Activated CD8-positive, alpha-beta T cell treated with anti-CD3 and anti-CD28 coated beads for 36 hours (primary cell): ENCODE results near the gene UMAD1. TPM values are rescaled to one million over a fixed set of nuclear protein-coding genes. Genes with fewer than 3 reads are reported as not detected.

Source experiments
- ATAC-seq: fragments of 200-7000 bp; cut with Tn5 transposase; one replicate; pipeline ENCODE4 v1.10.0; 2021; ENCODE audit warnings: mild to moderate bottlenecking, moderate library complexity
- CTCF ChIA-PET: fragments of 350-600 bp; sonication (Branson Sonifier 250); formaldehyde crosslinking; loops from one replicate; lab custom pipeline; 2021; ENCODE audit warnings: antibody characterized with exemption; lab: Charles Lee
- POLR2A ChIA-PET: fragments of 350-600 bp; sonication (Branson Sonifier 250); formaldehyde crosslinking; loops from one replicate; lab custom pipeline; 2021; ENCODE audit warnings: antibody characterized with exemption; lab: Charles Lee
- DNase-seq: peaks from one replicate; pipeline ENCODE4 v3.0.0-alpha.2; 2020
- H3K27ac Mint-ChIP-seq: one replicate; pipeline ENCODE4 v1.8.0; 2021; ENCODE audit warnings: mild to moderate bottlenecking, mixed read lengths
- H3K27me3 Mint-ChIP-seq: one replicate; pipeline ENCODE4 v1.8.0; 2021; ENCODE audit warnings: mixed read lengths
- H3K36me3 Mint-ChIP-seq: one replicate; pipeline ENCODE4 v1.8.0; 2021; ENCODE audit warnings: low read depth, mixed read lengths
- H3K4me1 Mint-ChIP-seq: one replicate; pipeline ENCODE4 v1.8.0; 2021; ENCODE audit warnings: low read depth, mixed read lengths
- H3K4me3 Mint-ChIP-seq: one replicate; pipeline ENCODE4 v1.8.0; 2021; ENCODE audit warnings: mild to moderate bottlenecking, moderate library complexity, mixed read lengths
- H3K9me3 Mint-ChIP-seq: one replicate; pipeline ENCODE4 v1.8.0; 2021; ENCODE audit warnings: mixed read lengths
- CTCF ChIP-seq: fragments of 200-600 bp; IDR thresholded peaks from one replicate; pipeline ENCODE4 v1.8.0; 2022; ENCODE audit warnings: antibody characterized with exemption, mild to moderate bottlenecking
- intact Hi-C: fragments of 100-400 bp; cut with micrococcal nuclease; formaldehyde crosslinking; loops from one replicate; pipeline ENCODE4 v1.10.0; 2022
- total RNA-seq, 2 experiments: library from RNA; stranded (reverse); gene quantifications; one replicate each; pipeline ENCODE4 v1.2.3, GENCODE V29; 2021

Gene UMAD1
- total RNA-seq, 2 experiments from 2014 or later: 10.1 to 11.1 TPM

DNA sequence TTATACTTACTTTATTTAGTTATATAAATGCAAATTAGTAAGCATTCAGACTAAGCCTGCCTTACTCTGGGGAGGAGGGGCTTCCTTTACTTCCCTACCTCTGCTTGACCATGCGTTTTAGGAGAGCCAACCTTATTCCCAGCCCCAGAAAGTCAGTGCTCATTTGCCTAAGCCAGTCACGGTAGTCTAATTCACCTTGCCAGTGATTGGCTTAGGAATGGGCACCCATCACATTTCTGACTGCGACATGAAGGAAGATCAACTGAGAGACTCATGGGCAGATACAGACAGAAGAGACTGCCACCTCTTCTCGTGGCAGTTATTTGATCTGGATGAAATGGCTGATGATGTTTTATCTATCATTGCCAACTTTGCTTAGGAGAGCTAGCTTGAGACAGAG, 48.4 kb downstream of the UMAD1 start:
- intact Hi-C loops: loop anchor here (10.0 kb wide), 2 partner anchors 426 to 506 kb away; no protein-coding TSS in a partner anchor
- ChIA-PET POLR2A (interaction anchor here (1.3 kb wide), 1 partner anchor 489 kb away, joined by 3 read pairs; no protein-coding TSS in a partner anchor), CTCF (interaction anchor here (1.2 to 5.7 kb wide), 3 partner anchors 8 to 347 kb away, joined by 4 to 34 read pairs (median 4); no protein-coding TSS in a partner anchor)

GRCh38 chr7:7693881-7694280, 53.3 kb downstream of the UMAD1 start:
- Mint-ChIP-seq H3K4me1 (peaks cover 20% of the 10 kb centered on the region), H3K27ac (no peak overlapping the region), H3K27me3 (no peaks in the 10 kb centered on the region), H3K9me3 (peaks cover 4% of the 10 kb centered on the region), H3K4me3 (no peak overlapping the region), H3K36me3 (peaks cover 15% of the 10 kb centered on the region)
- no peak for TF ChIP-seq CTCF
- POLR2A ChIA-PET: no interaction called here
- CTCF ChIA-PET: interaction anchor here (0.7 to 5.7 kb wide), 2 partner anchors 13 to 26 kb away, joined by 3 to 34 read pairs; no protein-coding TSS in a partner anchor
- DNase-seq: no peak
- ATAC-seq: no peak
- intact Hi-C loops: no loop called here

More for the DNA sequence above, 48.4 kb downstream of the UMAD1 start:
- H3K9me3 Mint-ChIP-seq: no peaks in the 10 kb centered on the region
- ATAC-seq: no peak
- H3K4me3 Mint-ChIP-seq: no peak overlapping the region
- H3K27ac Mint-ChIP-seq: no peak overlapping the region
- no peak for TF ChIP-seq CTCF
- H3K4me1 Mint-ChIP-seq: peaks cover 17% of the 10 kb centered on the region
- no peaks in the 10 kb centered on the region for H3K27me3 Mint-ChIP-seq
- DNase-seq: no peak
- peaks cover 5% of the 10 kb centered on the region for H3K36me3 Mint-ChIP-seq

DNA sequence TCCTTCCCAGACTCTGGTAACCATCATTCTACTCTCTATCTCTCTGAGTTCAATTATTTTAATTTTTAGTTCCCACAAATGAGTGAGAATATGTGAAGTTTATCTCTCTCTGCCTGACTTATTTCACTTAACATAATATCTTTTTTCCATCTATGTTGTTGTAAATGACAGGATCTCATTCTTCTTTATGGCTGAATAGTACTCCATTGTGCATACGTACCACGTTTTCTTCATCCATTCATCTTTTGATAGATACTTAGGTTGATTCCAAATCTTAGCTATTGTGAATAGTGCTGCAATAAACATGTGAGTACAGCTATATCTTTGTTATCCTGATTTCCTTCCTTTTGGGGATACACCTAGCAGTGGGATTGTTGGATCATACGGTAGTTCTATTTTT, 54.0 kb downstream of the UMAD1 start:
- intact Hi-C loops: no loop called here
- no peak for TF ChIP-seq CTCF
- no peaks in the 10 kb centered on the region for H3K27me3 Mint-ChIP-seq
- H3K4me1 Mint-ChIP-seq: peaks cover 22% of the 10 kb centered on the region
- H3K9me3 Mint-ChIP-seq: peaks cover 4% of the 10 kb centered on the region
- no peak overlapping the region for H3K27ac Mint-ChIP-seq
- POLR2A ChIA-PET: no interaction called here
- DNase-seq: no peak
- H3K36me3 Mint-ChIP-seq: peaks cover 15% of the 10 kb centered on the region
- no peak overlapping the region for H3K4me3 Mint-ChIP-seq
- CTCF ChIA-PET: interaction anchor here (5.7 kb wide), 1 partner anchor 14 kb away, joined by 34 read pairs; no protein-coding TSS in a partner anchor
- ATAC-seq: no peak

DNA sequence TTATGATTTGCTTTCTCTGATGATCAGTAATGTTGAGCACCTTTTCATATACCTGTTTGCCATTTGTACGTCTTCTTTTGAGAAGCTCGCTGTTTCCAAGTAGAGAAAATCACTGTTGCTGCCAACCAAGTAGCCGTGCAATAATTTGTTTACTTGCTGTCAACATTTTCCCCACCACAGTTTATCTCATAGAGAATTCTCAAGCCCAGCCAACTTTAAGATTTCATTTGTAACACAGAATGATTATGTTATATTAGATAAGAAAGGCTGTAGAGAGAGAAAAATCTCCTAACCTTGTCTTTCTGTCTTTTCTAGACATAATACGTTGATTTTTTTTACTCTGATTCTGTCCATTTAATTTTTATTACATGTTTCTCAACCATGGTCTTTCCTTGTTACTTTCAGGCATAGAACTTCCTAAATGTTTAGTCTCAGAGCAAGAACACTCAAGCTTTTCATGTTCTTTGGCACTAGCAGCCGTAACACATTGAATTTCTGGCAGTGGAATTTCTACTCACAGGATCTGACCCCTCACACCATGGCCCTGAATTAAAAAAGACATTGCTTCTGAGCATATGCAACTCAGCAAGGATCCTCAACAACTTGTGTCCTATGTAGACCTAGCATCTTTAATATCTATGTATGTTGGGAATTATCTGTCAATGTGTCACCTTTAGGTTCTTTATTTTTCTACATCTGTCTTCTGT, 54.7 kb downstream of the UMAD1 start:
- no peak overlapping the region for H3K27ac Mint-ChIP-seq
- peaks cover 27% of the 10 kb centered on the region for H3K4me1 Mint-ChIP-seq
- no peak for TF ChIP-seq CTCF
- CTCF ChIA-PET: no interaction called here
- H3K4me3 Mint-ChIP-seq: no peak overlapping the region
- intact Hi-C loops: no loop called here
- no peaks in the 10 kb centered on the region for H3K27me3 Mint-ChIP-seq
- H3K9me3 Mint-ChIP-seq: peaks cover 4% of the 10 kb centered on the region
- ATAC-seq (no peak), DNase-seq (no peak)
- POLR2A ChIA-PET: no interaction called here
- peaks cover 17% of the 10 kb centered on the region for H3K36me3 Mint-ChIP-seq
